HG02943 (cell line): ENCODE measurements around the gene SLC19A1.
"Not testable (repeated sequence)": the region's sequence is repeated elsewhere in the genome, so short reads cannot be mapped to it uniquely, and the experiment has no call there.

Experiments
- ATAC-seq: cut with Tn5 transposase; IDR thresholded peaks from one replicate; pipeline ENCODE4 v1.9.1; 2021; ENCODE audit warnings: mild to moderate bottlenecking, low read depth, moderate library complexity; ENCODE audit not compliant: unreplicated experiment

SLC19A1 gene

DNA sequence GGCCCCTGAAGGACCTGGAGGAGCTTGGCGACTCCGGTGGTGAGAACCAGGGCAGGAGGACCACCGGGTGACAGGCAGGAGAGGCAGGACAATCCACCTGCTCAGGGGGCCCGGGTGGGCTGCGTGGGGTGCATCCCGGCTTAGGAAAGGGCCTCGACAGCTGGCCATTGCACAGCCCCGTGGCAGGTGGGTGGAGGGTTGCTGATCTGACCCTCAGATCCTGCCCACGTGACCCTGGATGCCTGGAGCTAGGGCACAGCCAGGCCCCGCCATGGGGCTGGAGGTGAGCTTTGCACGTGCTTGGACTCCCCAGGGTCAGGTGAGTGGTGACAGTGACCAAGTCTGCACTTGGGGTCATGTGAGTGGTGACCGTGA, 35.5 kb upstream of the SLC19A1 start:
- no peak for ATAC-seq

GRCh38 chr21:45576838-45577737, 34.8 kb upstream of the SLC19A1 start:
- ATAC-seq = no peak

DNA sequence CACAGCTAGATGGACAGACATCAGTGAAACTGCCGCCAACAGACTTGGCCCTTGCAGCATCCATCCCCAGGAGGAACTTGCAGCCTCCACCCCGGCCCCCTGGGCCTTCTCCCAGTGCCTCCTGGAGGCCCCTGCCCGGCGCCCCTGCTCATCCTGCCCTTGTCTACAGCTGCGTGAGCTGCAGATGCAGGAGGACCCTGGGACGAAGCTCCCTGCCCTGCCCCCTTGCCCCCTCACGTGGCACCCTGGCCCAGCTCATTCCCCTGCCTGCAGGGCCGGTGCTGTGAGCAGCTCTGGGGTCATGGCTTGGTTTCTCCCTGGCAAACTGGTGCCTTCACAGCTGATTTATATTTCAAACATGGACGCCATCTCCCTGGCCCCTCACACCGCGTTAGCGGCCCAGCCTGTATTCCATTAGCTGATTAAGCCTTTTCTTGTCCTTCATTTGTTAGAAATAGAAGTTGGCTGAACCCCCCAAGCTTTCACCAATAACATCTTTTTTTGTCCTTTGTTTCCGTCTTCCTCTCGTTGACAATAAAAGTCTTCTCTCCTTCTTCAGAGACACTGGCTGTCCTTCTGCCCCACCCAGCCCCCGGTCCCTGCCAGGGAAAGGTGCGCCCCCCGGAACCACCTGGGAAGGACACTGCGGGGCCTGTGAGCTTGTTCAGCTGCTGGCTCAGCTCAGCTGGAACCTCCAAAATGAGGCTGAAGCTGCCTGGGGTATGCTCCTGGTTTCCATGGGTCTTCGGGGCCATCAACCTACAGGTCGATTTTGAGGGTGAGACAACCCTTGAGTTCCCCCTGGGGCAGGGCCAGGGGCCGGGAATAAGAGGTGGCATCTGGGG, 34.0 kb upstream of the SLC19A1 start:
- ATAC-seq = no peak

DNA sequence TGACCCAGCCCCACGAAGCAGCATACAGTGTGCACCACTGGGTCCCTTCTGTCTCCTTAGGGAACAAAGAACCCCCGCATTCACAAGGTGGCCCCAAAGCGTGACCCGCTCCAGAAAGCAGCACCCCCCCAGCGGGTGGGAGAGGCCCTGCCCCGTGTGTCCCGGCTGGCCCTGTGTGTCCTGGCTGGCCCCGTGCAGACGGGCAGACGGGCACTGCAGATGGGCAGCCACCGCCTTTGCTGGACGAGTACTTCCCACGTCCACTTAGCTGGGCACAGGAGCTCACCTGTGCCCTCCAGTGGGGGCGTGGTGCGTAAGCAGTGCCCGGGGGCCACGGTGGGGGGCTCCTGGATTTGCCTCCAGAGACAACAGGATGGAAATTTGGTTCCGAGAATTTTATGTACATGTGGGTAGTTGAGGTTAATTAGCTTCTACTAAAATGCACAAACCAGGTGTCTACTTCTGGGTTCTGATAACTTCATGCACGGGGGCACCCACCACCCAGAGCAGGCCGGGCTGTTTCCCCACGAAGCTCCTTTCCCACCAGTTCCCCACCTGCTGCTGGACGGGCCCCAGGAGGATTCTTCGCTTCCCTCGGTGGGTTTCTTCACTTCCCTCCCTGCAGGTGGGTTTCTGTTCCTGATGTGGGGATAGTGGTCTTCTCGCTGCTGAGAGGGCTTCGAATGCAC, 33.2 kb upstream of the SLC19A1 start:
- ATAC-seq = no peak

DNA sequence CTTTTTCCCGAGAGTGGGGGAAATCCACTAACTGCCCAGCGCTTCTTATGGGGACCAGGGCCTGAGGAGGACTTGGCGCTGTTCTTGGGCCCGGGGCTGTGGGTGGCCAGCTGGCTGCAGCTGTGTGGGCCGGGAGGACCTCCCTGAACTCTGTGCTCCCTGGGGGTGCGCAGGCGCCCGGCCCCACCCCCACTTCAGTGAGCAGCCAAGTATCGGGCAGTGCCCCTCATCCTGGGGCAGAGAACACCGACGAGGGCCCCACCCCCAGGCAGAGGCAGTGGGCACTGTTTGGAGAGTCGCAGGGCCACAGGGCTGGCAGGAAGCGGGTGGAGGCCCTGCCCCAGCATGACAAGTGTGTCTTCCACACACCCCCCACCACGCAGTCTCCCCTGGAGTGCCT, 32.5 kb upstream of the SLC19A1 start:
- no peak for ATAC-seq

- ATAC-seq = no peak
Measured at GRCh38 chr21:45574081-45574501, 31.9 kb upstream of the SLC19A1 start.

- ATAC-seq = no peak
Measured at GRCh38 chr21:45573452-45574035, 31.3 kb upstream of the SLC19A1 start.

DNA sequence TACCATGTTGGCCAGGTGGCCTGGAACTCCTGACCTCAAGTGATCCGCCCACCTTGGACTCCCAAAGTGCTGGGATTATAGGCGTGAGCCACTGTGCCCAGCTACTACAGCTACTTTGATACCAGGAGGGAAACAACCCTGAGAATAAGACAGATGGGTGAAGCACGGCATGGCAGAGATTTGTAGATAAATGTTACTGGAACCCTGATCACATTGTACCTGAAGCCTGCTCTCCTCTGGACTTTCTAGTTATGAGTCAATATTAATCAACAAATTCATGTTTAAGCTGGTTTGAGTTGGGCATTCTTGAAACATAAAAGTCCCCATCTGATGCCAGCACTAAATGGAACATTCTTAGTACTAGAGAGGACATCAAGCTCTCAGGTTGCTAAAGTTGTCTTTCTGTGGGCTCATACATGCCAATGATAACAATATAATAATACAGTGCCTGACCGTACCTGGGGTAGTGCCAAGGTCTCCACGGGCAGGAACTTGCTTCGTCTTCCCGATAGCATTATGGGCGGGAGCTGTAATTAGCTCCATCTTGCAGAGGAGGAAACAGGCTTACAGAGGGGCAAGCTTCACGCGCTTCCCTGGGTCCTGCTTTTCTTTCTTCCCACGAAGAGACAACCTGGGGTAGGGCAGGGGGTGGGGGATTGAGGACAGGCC, 30.7 kb upstream of the SLC19A1 start:
- ATAC-seq = no peak

- no peak for ATAC-seq
Measured at GRCh38 chr21:45572231-45572630, 30.0 kb upstream of the SLC19A1 start.

- no peak for ATAC-seq
Measured at GRCh38 chr21:45571641-45572040, 29.4 kb upstream of the SLC19A1 start.

DNA sequence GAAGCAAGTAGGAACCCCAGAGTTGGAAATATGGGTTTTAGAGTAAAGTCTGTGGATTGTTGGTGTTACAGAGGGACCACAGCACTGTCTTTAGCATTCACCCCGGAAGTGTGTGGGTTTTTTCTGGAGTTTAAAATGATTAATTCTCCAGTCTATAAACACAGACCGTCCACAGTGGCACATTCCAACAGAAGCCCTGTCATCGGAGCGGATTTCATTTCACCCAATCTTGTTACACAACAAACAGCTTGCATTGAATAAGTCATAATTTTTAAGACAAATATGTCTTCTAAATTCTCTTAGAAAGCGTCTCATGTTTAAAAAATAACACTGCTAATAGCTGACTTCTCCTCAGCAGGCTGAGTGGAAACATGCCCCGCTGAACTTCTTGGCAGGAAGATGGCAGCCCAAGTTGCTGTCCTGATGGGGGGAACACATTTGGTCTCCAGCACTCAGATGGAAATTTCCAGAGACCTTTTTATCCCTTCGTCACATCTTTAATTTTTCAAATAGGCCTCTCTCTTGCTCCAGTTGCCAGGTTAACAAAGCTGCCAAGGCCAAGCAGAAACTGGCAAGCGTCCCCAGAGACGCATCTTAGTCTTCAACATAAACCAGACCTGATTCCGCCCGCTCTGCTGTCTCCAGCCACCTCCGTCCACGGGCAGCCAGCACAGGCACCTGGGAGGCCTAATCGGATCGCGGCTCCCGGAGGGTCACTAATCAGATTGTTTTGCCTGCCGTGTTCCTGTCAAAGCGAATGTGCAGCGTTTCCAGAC, 28.8 kb upstream of the SLC19A1 start:
- no peak for ATAC-seq

- ATAC-seq = no peak
Measured at GRCh38 chr21:45570071-45570470, 27.8 kb upstream of the SLC19A1 start.

DNA sequence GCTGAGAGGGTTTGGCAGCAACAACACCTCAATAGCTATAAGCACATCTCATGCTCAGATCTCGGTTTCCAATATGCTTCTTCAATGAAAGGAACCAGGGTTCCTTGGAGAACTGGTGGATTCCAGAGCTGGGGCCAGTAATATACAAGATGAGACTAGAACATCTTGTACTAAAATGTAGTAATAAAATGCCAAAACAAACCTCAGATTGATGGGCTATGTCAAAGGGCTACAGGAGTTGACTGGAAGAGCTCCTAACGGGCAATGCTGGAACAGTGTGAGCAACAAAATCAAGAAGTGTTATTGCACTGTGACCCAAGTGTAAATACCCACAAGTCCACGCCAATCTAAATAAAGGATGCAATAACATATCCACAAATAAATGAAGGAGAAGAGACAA, 26.1 kb upstream of the SLC19A1 start:
- ATAC-seq = no peak

DNA sequence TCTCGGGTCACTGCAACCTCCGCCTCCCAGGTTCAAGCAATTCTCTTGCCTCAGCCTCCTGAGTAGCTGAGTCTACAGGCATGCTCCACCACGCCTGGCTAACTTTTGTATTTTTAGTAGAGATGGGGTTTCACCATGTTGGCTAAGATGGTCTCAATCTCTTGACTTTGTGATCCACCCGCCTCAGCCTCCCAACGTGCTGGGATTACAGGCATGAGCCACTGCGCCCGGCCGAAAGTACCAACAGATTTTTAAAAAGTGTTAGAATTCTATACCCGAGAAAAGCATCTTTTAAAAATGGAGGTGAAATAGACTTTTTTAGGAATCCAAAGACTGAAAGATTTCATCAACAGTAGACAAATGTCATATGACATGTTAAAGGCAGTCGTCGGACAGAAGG, 21.9 kb upstream of the SLC19A1 start:
- not testable (repeated sequence) for ATAC-seq

DNA sequence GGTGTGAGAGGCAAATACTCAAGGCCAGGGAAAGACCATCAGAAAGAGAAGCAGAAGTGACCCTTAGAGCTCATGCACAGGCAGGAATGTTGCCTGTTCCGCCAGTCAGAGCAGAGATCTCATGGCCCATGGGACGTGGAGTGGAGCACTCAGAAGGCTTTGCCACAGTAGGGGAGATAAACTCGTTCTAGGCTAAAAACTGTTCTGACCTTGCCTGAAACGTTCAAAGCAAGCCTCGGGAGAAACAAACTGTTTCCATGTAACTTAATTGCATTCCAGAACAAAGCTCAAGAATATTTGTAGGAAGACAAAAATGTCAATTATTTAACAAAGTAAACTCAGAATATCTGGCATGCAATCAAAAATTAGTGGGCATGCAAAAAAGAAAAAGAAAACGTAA, 20.7 kb upstream of the SLC19A1 start:
- no peak for ATAC-seq

DNA sequence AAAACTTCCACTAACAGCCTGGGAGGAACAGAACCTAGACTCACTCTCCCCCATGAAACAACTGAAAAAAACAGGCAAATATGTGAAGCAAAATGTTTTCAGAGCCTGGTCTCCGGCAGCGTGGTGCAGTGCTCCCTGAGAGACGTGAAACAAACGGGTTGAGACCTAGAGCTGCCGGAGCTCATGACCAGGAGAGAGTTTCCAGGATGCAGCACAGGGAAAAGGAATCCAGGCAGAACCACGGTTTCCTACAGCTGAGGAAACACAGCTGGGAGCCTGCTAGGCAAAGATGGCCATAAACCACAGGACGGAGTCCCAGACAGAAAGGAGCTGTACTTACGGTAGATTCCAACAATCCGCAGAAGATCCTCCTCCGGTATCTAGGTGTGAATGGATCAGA, 20.2 kb upstream of the SLC19A1 start:
- ATAC-seq = no peak

GRCh38 chr21:45561241-45561640, 19.0 kb upstream of the SLC19A1 start:
- not testable (repeated sequence) for ATAC-seq

DNA sequence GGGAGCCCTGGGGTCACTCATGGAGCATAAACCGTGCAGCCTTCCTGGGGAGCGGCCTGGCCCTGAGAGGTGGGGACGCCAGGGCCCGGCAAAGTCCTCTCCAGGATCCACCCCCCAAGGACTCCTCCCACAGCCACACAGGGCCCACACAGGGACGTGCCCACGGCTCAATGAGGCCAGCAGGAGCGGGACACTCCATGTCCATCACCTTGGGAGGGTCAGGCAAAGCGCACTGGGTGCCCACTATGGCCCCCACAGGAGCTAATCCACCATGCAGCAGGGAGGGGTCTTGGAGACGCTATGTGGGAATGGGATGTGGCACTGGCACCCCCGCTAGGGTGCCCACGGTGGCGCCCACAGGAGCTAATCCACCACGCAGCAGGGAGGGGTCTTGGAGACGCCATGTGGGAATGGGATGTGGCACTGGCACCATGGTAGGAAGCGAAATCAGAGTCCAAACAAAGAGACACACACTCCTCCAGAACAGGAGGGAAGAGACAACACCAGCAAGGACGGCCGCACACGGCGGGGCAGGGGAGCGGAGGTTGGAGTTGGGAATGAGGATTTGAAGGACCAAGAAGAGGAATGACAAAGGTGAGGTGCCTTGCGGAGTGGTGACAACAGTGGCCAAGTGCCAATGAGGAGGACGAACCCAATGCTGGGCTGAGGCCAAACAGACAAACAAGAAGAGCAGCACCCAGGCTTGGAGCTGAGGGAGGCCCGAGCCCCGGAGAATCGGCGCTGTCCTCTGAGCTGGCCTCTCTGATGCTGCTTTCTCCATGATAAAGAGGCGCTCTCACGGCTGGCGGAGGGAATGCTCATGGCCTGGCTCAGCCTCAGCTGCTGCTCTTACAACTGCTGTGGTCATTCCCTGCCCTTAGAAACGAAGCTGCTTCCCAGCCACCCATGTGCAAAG, 18.1 kb upstream of the SLC19A1 start:
- ATAC-seq = no peak
